Stimulated activated CD4-positive, alpha-beta T cell treated with anti-CD3 and anti-CD28 coated beads, Interleukin-15, amount 100 ng/mL, for 1 hour (primary cell): ENCODE data around the gene MRAP2.
"Not testable (repeated sequence)": the region's sequence is repeated elsewhere in the genome, so short reads cannot be mapped to it uniquely, and the experiment has no call there.

ENCODE experiments used
- DNase-seq, 2 donors: peaks; one replicate each; pipeline ENCODE4 v3.0.0-alpha.2; 2020; ENCODE audit warnings: low read depth in 1 of 2, low spot score in 1 of 2

The MRAP2 gene

GRCh38 chr6:84028350-84028749, 5.2 kb upstream of the MRAP2 start:
- DNase-seq: no peak

DNA sequence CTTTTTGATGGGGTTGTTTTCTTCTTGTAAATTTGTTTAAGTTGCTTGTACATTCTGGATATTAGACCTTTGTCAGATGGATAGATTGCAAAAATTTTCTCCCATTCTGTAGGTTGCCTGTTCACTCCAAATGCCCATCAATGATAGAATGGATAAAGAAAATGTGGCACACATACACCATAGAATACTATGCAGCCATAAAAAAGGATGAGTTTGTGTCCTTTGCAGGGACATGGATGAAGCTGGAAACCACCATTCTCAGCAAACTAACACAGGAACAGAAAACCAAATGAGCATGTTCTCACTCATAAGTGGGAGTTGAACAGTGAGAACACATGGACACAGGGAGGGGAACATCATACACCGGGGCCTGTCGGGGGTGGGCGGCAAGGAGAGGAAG, 1.6 kb upstream of the MRAP2 start:
- not testable (repeated sequence) for DNase-seq

DNA sequence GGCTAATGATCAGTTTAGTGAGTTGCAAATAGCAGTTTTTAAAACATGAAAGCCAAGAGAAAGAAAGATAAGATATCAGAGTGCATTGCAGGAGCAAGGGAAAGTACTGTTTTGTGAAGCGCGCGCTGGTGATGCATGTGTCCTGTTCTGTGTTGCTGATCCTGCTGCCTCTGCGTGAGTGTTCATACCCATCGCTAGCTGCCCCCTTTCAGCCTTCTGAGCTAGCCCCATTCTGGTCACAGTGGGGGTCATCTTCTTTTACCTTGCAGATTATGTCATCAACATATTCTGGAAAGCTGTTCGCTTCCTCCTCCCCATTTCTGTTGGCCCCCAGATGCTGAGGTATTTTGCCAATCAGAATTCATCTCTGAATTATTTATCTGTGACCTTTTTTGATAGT, 1.9 kb downstream of the MRAP2 start:
- DNase-seq: no peak

DNA sequence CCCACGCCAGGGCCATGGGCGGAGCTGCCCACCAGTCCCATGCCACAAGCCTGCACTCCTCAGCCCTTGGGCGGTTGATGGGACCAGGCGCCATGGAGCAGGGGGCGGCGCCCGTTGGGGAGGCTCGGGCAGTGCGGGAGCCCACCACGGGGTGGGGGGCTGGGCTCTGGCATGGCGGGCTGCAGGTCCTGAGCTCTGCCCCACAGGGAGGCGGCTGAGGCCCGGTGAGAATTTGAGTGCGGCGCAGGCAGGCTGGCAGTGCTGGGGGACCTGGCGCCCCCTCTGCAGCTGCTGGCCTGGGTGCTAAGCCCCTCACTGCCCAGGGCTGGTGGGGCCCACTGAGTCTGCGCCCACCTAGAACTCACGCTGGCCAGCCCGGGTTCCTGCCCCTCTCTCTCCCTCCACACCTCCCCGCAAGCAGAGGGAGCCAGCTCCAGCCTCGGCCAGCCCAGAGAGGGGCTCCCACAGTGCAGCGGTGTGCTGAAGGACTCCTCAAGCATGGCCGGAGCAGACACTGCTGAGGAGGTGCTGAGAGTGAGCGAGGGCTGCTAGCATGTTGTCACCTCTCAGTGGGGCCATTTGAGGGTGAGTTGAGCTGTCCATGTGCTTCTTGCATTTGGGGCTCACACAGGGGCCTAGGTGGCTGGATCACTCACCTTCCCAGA, 4.0 kb downstream of the MRAP2 start:
- DNase-seq: no peak

GRCh38 chr6:84042603-84043002, 9.0 kb downstream of the MRAP2 start:
- no peak for DNase-seq

- no peak for DNase-seq
Observed at GRCh38 chr6:84043555-84043954, 10.0 kb downstream of the MRAP2 start.

DNA sequence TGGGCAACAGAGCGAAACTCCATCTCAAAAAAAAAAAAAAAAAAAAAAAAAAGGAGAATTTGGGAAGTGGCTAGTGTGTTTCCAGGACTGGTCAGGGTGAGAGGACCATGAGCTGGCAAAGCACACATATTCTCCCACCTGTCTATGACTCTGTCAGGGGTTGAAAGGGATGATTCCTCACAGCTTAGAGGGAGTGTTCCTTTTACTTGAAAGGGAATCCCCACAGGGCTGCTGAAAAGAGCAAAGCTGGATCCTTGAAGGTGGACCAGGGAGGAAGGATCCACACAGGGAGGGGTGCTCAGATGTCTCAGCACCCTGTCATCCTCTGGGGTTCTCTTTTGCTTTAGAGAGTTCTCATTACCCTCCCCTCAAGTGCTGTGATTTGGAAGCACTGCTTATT, 13.2 kb downstream of the MRAP2 start:
- no peak for DNase-seq

- DNase-seq: no peak
Observed at GRCh38 chr6:84048588-84048987, 15.0 kb downstream of the MRAP2 start.

- DNase-seq: no peak
Observed at GRCh38 chr6:84050408-84050807, 16.8 kb downstream of the MRAP2 start.

GRCh38 chr6:84052204-84052882, 18.8 kb downstream of the MRAP2 start:
- DNase-seq: no peak

DNA sequence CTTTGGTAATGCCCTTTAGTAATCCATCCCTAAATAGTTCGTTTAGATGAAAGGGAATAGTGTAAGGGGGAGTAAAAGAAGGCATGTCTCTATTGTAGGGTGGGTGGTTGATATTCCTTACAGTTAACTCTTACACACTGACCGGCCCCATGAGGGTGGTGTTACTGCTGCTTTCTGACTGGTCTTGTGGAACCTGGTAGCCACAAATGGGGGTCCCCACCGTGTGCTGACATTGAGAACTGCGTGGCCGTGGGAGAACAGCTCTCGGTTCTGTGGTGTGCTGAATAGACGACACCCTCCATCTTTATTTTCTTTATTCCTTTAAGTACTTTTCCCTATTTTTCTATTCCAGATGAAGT, 19.3 kb downstream of the MRAP2 start:
- DNase-seq: no peak

DNA sequence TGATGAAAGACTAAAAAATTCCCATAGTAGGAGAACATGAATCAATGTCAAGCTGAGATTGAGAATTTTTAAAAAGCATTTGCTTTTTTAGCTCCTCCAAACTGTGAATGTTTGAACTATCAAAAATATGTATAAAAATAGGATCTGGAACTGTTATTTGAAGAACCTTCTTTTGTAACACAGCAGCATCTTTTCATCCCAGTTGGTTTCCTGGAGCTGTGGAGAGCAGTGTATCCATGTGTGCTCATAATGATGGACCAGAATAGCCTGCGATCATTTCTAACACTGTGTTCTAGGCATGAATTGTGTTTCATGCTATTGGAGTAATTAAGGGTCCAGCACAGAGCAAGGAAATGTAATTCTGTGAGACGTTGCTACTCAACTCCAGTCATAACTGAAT, 22.1 kb downstream of the MRAP2 start:
- DNase-seq: no peak

- DNase-seq: no peak
Observed at GRCh38 chr6:84057908-84058307, 24.3 kb downstream of the MRAP2 start.

GRCh38 chr6:84059082-84059481, 25.5 kb downstream of the MRAP2 start:
- DNase-seq: no peak

DNA sequence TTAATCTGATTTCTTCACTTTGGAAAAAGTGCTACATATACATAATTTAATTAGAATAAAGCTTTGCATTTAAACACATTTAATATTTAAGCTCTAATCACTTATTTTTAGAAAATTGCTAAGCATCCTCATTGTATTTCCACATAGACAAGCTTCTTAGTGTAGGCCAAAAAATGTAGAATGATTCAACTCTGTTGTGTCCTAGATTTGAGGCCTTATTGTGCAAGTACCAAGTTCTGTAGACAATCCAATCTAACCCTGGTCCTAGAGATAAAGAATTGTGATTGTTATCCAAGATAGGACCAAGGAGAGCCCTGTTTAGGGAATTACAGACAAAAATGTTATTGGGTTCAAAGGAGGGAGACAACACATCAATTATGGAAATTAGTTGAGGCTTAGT, 27.6 kb downstream of the MRAP2 start:
- no peak for DNase-seq

DNA sequence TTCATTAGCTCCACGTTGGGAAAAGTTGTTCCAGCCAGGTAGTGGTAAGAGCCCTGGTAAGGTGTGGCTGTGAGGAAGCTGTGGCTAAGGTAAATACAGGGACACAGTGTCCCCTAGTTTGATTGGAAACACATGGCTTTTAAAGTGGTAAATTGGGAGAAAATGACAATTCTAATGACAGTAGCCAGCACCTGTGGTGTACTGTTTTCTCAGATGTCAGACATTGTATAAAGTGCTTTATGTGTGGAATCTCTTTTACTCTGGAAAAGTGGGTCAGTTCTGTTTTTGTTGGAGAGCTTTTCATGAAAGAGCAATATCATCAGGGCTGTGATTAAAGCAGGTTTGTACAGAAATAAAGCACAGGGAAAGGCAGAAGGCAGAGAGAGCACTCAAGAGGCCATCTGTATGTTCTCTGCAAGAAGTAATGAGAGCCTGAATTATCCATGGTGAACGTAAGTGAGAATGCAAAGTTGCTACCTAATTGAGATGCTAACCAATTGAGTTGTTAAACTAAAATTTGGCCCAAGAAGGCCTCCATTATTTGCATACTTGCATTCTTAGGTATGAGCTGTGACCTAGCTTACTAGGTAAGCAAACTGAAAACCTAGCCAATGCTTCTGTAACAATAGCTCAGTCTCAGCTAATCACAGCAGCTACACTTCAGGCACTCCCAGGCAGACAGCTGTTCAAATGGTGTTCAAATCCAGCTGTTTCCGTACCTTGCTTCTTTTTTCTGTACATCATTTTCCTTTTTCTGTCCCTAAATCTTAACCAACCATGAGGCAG, 28.2 kb downstream of the MRAP2 start:
- DNase-seq: no peak

- DNase-seq: no peak
Observed at GRCh38 chr6:84062519-84063154, 29.1 kb downstream of the MRAP2 start.

GRCh38 chr6:84065693-84066290, 32.2 kb downstream of the MRAP2 start:
- no peak for DNase-seq

DNA sequence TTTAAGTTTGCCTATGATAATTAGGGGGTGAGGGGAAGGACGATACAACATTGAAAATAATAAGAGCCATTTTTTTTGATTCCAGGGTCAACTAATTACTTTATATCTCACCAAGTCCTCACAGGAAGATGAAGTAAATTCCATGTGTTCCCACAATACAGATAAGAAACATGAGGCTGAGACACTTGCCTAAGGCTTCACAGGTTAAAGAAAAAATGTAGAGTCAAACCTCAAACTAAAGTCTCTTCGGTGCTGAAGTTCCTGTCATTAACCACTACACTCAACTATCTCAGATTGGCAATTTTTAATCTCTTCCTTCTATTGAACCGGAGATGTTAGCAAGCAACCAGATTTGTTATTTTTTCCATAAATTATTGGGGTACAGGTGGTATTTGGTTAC, 33.0 kb downstream of the MRAP2 start:
- no peak for DNase-seq

- DNase-seq: not testable (repeated sequence)
Observed at GRCh38 chr6:84068873-84069272, 35.3 kb downstream of the MRAP2 start.

- no peak for DNase-seq
Observed at GRCh38 chr6:84072442-84072997, 38.9 kb downstream of the MRAP2 start.
